NOMO-1 (cell line): ENCODE measurements around the gene GGA1.

ENCODE experiments used
- DNase-seq, 2 experiments: peaks; one replicate each; lab custom pipeline; 2025; ENCODE audit not compliant: unreplicated experiment in 2 of 2; lab: John Stamatoyannopoulos, UW

GGA1 gene

DNA sequence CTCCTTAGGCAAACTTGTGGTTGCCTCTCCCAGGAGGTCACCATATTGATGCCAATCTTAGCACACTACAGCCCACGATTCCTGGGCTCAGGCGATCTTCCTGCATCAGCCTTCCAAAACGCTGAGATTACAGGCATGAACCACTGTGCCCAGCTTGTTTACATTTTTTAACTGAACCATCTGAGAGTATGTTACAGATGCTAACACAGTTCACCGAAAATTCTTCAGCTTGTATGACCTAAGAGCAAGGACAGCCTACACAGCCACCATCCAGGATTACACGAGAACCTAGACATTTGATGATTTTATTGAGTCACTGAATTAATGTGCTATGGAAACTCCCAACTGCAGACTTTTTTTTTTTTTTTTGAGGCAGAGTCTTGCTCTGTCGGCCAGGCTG, 61.0 kb downstream of the GGA1 start:
- no peak for DNase-seq

DNA sequence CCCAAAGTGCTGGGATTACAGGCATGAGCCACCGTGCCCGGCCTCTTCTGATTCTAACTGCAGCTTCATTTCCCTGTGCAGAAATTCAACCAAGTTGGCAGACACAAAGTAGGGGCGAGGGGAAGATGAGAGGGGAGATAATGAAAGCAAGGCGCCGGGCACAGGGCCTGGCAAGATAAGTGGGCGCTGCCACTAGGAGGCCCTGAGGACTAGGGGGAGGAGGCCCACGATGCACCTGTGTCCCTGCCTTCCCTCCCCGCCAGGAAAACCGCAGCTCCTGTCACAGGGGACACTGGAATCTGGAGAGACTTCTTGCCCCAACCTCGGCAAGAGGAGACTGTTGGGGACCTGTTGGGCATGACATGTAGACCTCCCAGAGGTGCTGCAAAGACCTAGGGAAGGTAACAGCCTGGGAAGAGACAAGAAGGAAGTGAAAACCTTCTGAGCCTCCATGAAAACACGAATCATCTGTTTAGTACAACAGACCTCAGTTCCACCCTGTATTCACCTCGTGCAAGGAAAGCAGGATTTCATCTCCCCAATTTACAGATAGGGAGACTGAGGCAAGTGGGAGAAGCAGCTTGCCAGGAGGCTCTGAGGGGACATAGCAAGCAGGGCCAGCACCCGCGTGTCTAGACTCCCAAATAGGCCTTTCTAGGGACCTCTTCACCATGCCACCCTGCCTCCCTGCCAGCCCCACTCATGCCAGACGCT, 63.7 kb downstream of the GGA1 start:
- DNase-seq = peak in 1 of 2 experiments; percentile 15

DNA sequence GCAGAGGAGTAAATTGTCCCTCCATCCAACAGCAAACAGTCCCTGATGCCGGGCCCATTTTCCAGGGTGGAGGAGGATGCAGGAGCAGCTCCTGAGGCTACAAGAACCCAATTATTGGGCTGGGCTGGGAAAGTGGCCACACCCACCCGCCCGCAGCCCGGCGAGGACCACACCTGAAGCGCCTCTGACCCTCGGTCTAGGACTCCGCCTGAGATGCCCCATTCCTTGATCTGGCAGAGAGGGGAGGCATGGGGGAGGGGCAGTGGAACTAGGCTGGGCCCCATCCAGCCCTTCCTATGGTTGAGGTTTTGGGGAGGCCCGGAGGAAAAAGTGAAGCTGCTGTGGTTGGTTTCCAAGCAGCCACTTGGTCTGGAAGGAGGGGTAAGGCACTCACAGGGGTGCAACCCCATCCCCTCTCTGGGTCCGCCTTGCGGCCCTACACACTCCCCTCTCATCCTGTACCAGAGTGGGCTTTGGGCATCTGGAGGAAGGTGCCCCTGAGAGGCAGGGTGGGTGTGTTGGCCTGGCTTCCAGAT, 64.4 kb downstream of the GGA1 start:
- no peak for DNase-seq

- no peak for DNase-seq
Measured at GRCh38 chr22:37674248-37674647, 65.6 kb downstream of the GGA1 start.

- peak; percentile 94 for DNase-seq
Measured at GRCh38 chr22:37674951-37675929, 66.6 kb downstream of the GGA1 start, which contains the start of gene LGALS1. TSS of gene LGALS1 (plus strand) at chr22:37675636. CDS start at chr22:37675703, 67 bp downstream.

- DNase-seq = peak in 1 of 2 experiments; percentile 24
Measured at GRCh38 chr22:37675930-37676735, 67.5 kb downstream of the GGA1 start.

GRCh38 chr22:37676736-37677492, 68.3 kb downstream of the GGA1 start:
- peak; percentile 91 to 94 for DNase-seq

DNA sequence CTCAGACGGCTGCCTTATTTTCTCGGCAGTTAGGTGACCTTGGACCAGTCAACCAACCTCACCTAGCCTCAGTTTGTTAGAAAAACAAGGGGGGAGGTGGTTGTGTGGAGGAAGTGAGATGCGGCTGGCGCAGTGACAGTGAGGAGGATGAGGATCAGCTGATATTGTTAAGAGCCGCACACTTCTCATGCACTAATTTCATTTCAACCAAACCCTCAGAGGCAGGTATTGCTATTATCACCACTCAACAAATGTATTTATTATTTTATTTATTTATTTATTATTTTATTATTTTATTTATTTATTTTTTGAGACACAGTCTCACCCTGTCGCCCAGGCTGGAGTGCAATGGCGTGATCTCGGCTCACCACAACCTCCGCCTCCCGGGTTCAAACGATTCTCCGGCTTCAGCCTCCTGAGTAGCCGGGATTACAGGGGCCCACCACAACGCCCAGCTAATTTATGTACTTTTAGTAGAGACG, 68.9 kb downstream of the GGA1 start:
- DNase-seq = no peak

GRCh38 chr22:37678372-37678771, 69.7 kb downstream of the GGA1 start:
- no peak for DNase-seq

GRCh38 chr22:37679670-37680069, 71.0 kb downstream of the GGA1 start:
- no peak for DNase-seq

DNA sequence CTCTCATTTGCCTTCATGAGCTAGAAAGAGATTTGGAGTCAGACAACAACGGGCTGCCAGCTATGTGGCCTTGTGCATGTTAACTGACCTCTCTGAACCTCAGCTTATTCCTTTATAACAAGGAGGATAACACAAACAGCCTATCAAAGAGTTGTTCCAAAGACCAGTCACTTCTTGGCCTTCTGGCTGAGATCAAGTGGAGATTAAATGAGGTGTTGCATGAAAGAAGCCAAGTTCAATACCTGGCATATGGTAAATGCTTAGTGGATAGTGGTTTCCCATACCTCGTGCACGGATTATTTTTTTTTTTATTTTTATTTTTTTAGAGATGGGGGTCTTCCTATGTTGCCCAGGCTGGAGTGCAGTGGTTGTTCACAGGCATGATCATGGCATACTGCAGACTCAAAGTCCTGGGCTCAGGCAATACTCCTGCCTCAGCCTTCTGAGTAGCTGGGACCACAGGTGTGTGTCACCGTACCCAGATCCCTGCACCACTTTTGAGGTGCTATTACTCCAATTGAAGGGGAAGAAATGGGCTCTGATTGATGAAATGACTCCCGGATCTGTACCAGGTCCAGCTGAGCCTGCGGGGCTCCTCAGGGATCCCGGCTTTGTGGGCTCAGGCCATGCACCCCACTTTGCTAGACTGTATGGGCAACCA, 71.7 kb downstream of the GGA1 start:
- DNase-seq = no peak

DNA sequence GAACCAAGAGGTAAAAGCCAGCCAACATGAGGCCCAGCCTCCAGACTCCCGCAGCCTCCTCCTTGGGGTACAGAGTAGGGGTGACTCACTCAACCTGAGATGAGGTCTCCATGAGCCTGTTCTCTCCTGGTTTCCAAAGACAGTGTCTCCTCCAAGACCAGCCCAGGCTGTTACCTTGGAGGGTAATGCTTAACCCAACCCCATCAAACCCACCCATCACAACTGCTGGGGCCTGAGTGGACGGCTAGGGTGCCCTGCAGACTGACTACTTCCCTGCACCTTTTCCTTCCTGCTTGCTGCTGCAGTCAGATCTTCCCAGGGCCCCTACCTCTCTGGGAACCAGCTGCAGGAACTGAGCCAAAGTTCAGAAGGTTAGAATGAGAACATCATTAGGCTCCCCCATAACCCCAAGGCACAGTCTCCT, 72.4 kb downstream of the GGA1 start:
- no peak for DNase-seq

GRCh38 chr22:37681556-37682049, 73.0 kb downstream of the GGA1 start:
- DNase-seq = peak; percentile 64 to 70
